ENCODE measurements around the gene IL20. TPM values are rescaled to one million over a fixed set of nuclear protein-coding genes. Genes with fewer than 3 reads are reported as not detected.

The IL20 gene
- not detected for total RNA-seq

- H3K4me1 Mint-ChIP-seq = peaks cover 7% of the 10 kb centered on the region
- H3K36me3 Mint-ChIP-seq (ENCODE audit: low read depth) = no peaks in the 10 kb centered on the region
- H3K27me3 Mint-ChIP-seq = peaks cover 20% of the 10 kb centered on the region
- no peak within 1 kb of the TSS for H3K4me3 Mint-ChIP-seq
- H3K27ac Mint-ChIP-seq = no peak within 1 kb of the TSS
- peak; percentile 83 for ATAC-seq (replicated peaks)
- H3K9me3 Mint-ChIP-seq = no peaks in the 10 kb centered on the region
Measured at GRCh38 chr1:206864939-206865671, at the start of gene IL20. Gene IL20, plus strand, starts transcription at chr1:206865623. Its CDS starts 230 bp downstream, at chr1:206865853.

GRCh38 chr1:206816390-206817287, 48.8 kb upstream of the IL20 start:
- Mint-ChIP-seq H3K27me3 (no peaks in the 10 kb centered on the region), H3K4me3 (peak overlapping the region; percentile 55), H3K4me1 (peaks cover 23% of the 10 kb centered on the region), H3K9me3 (no peaks in the 10 kb centered on the region), H3K27ac (peak overlapping the region; percentile 53), H3K36me3 (ENCODE audit: low read depth) (no peaks in the 10 kb centered on the region)
- ATAC-seq (replicated peaks) = peak; percentile 97

GRCh38 chr1:206821493-206821892, 43.9 kb upstream of the IL20 start:
- no peaks in the 10 kb centered on the region for H3K36me3 Mint-ChIP-seq (ENCODE audit: low read depth)
- H3K4me3 Mint-ChIP-seq = no peak overlapping the region
- no peak for ATAC-seq (replicated peaks)
- H3K4me1 Mint-ChIP-seq = peaks cover 20% of the 10 kb centered on the region
- no peaks in the 10 kb centered on the region for H3K9me3 Mint-ChIP-seq
- H3K27me3 Mint-ChIP-seq = no peaks in the 10 kb centered on the region
- H3K27ac Mint-ChIP-seq = no peak overlapping the region

GRCh38 chr1:206823727-206824126, 41.7 kb upstream of the IL20 start:
- Mint-ChIP-seq H3K36me3 (ENCODE audit: low read depth) (no peaks in the 10 kb centered on the region), H3K4me3 (no peak overlapping the region), H3K4me1 (peaks cover 5% of the 10 kb centered on the region), H3K27ac (no peak overlapping the region), H3K9me3 (no peaks in the 10 kb centered on the region), H3K27me3 (no peaks in the 10 kb centered on the region)
- no peak for ATAC-seq (replicated peaks)

- no peaks in the 10 kb centered on the region for H3K36me3 Mint-ChIP-seq (ENCODE audit: low read depth)
Measured at GRCh38 chr1:206824331-206824730, 41.1 kb upstream of the IL20 start.

GRCh38 chr1:206826394-206826793, 39.0 kb upstream of the IL20 start:
- Mint-ChIP-seq H3K9me3 (no peaks in the 10 kb centered on the region), H3K36me3 (ENCODE audit: low read depth) (no peaks in the 10 kb centered on the region), H3K4me3 (no peak overlapping the region), H3K27me3 (no peaks in the 10 kb centered on the region), H3K27ac (no peak overlapping the region), H3K4me1 (peaks cover 14% of the 10 kb centered on the region)
- no peak for ATAC-seq (replicated peaks)

More at GRCh38 chr1:206824331-206824730, 41.1 kb upstream of the IL20 start:
- Mint-ChIP-seq H3K27ac (no peak overlapping the region), H3K9me3 (no peaks in the 10 kb centered on the region), H3K27me3 (no peaks in the 10 kb centered on the region), H3K4me1 (peaks cover 10% of the 10 kb centered on the region), H3K4me3 (no peak overlapping the region)
- no peak for ATAC-seq (replicated peaks)

- no peak for ATAC-seq (replicated peaks)
- Mint-ChIP-seq H3K27me3 (no peaks in the 10 kb centered on the region), H3K4me3 (no peak overlapping the region), H3K9me3 (no peaks in the 10 kb centered on the region), H3K36me3 (ENCODE audit: low read depth) (no peaks in the 10 kb centered on the region), H3K27ac (no peak overlapping the region), H3K4me1 (peaks cover 14% of the 10 kb centered on the region)
Measured at GRCh38 chr1:206828061-206828460, 37.4 kb upstream of the IL20 start.

- H3K4me1 Mint-ChIP-seq = peaks cover 14% of the 10 kb centered on the region
- no peaks in the 10 kb centered on the region for H3K9me3 Mint-ChIP-seq
- H3K27me3 Mint-ChIP-seq = no peaks in the 10 kb centered on the region
- H3K36me3 Mint-ChIP-seq (ENCODE audit: low read depth) = no peaks in the 10 kb centered on the region
- peak overlapping the region; percentile 13 for H3K27ac Mint-ChIP-seq
- ATAC-seq (replicated peaks) = no peak
- H3K4me3 Mint-ChIP-seq = no peak overlapping the region
Measured at GRCh38 chr1:206828765-206829164, 36.7 kb upstream of the IL20 start.

- H3K36me3 Mint-ChIP-seq (ENCODE audit: low read depth) = no peaks in the 10 kb centered on the region
- peak overlapping the region; percentile 13 for H3K27ac Mint-ChIP-seq
- H3K9me3 Mint-ChIP-seq = no peaks in the 10 kb centered on the region
- no peaks in the 10 kb centered on the region for H3K27me3 Mint-ChIP-seq
- peaks cover 10% of the 10 kb centered on the region for H3K4me1 Mint-ChIP-seq
- no peak overlapping the region for H3K4me3 Mint-ChIP-seq
- peak; percentile 19 for ATAC-seq (replicated peaks)
Measured at GRCh38 chr1:206829282-206829681, 36.1 kb upstream of the IL20 start.

- no peak for ATAC-seq (replicated peaks)
- Mint-ChIP-seq H3K36me3 (ENCODE audit: low read depth) (no peaks in the 10 kb centered on the region), H3K27me3 (no peaks in the 10 kb centered on the region), H3K4me1 (peaks cover 8% of the 10 kb centered on the region), H3K9me3 (no peaks in the 10 kb centered on the region), H3K4me3 (no peak overlapping the region), H3K27ac (no peak overlapping the region)
Measured at GRCh38 chr1:206829875-206830274, 35.5 kb upstream of the IL20 start.

GRCh38 chr1:206831650-206832049, 33.8 kb upstream of the IL20 start:
- Mint-ChIP-seq H3K9me3 (no peaks in the 10 kb centered on the region), H3K27me3 (peaks cover 3% of the 10 kb centered on the region), H3K27ac (no peak overlapping the region), H3K4me3 (no peak overlapping the region), H3K4me1 (peaks cover 8% of the 10 kb centered on the region), H3K36me3 (ENCODE audit: low read depth) (no peaks in the 10 kb centered on the region)
- ATAC-seq (replicated peaks) = no peak

GRCh38 chr1:206832352-206832880, 33.0 kb upstream of the IL20 start:
- H3K36me3 Mint-ChIP-seq (ENCODE audit: low read depth) = no peaks in the 10 kb centered on the region
- ATAC-seq (replicated peaks) = no peak
- H3K4me1 Mint-ChIP-seq = peaks cover 8% of the 10 kb centered on the region
- H3K27ac Mint-ChIP-seq = no peak overlapping the region
- H3K27me3 Mint-ChIP-seq = peaks cover 9% of the 10 kb centered on the region
- no peak overlapping the region for H3K4me3 Mint-ChIP-seq
- no peaks in the 10 kb centered on the region for H3K9me3 Mint-ChIP-seq

GRCh38 chr1:206833106-206833680, 32.2 kb upstream of the IL20 start:
- peaks cover 9% of the 10 kb centered on the region for H3K27me3 Mint-ChIP-seq
- no peaks in the 10 kb centered on the region for H3K9me3 Mint-ChIP-seq
- ATAC-seq (replicated peaks) = no peak
- no peak overlapping the region for H3K4me3 Mint-ChIP-seq
- no peak overlapping the region for H3K27ac Mint-ChIP-seq
- H3K4me1 Mint-ChIP-seq = peaks cover 8% of the 10 kb centered on the region
- H3K36me3 Mint-ChIP-seq (ENCODE audit: low read depth) = no peaks in the 10 kb centered on the region

GRCh38 chr1:206833801-206834200, 31.6 kb upstream of the IL20 start:
- H3K4me1 Mint-ChIP-seq = peaks cover 8% of the 10 kb centered on the region
- H3K27me3 Mint-ChIP-seq = peaks cover 9% of the 10 kb centered on the region
- no peaks in the 10 kb centered on the region for H3K9me3 Mint-ChIP-seq
- ATAC-seq (replicated peaks) = no peak
- H3K36me3 Mint-ChIP-seq (ENCODE audit: low read depth) = no peaks in the 10 kb centered on the region
- no peak overlapping the region for H3K27ac Mint-ChIP-seq
- H3K4me3 Mint-ChIP-seq = no peak overlapping the region

All from activated T-helper 17 cell treated with anti-CD3 and anti-CD28 coated beads, Interleukin-2, amount 50 U/mL, for 72 hours (primary cell).